OCI-LY1 (cell line): ENCODE results near the gene CRTAC1.

Source experiments
- EZH2 ChIP-seq: fragments of 200-600 bp; sonication (generic), shearing (Covaris generic); IDR thresholded peaks from 2 replicates; pipeline ENCODE4 v1.8.0; 2017; ENCODE audit warnings: borderline replicate concordance, mixed run types, mild to moderate bottlenecking, antibody characterized with exemption, low read length, moderate library complexity, mixed read lengths
- TF ChIP-seq, protein P1 (sequence below): fragments of 200-600 bp; sonication (generic), shearing (Covaris generic); IDR thresholded peaks from 2 replicates; pipeline ENCODE4 v1.5.1; 2017; ENCODE audit warnings: mild to moderate bottlenecking, antibody characterized with exemption, low read length, moderate library complexity, mixed read lengths

- TF ChIP-seq, protein P1, sequence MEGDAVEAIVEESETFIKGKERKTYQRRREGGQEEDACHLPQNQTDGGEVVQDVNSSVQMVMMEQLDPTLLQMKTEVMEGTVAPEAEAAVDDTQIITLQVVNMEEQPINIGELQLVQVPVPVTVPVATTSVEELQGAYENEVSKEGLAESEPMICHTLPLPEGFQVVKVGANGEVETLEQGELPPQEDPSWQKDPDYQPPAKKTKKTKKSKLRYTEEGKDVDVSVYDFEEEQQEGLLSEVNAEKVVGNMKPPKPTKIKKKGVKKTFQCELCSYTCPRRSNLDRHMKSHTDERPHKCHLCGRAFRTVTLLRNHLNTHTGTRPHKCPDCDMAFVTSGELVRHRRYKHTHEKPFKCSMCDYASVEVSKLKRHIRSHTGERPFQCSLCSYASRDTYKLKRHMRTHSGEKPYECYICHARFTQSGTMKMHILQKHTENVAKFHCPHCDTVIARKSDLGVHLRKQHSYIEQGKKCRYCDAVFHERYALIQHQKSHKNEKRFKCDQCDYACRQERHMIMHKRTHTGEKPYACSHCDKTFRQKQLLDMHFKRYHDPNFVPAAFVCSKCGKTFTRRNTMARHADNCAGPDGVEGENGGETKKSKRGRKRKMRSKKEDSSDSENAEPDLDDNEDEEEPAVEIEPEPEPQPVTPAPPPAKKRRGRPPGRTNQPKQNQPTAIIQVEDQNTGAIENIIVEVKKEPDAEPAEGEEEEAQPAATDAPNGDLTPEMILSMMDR, result no peak
- TF ChIP-seq EZH2, result no peak
These were observed 138.8 kb downstream of the CRTAC1 start for GRCh38 chr10:97891497-97892167.
